GM12878 (cell line): ENCODE measurements around the gene AP1AR. TPM values are rescaled to one million over a fixed set of nuclear protein-coding genes. Genes with fewer than 3 reads are reported as not detected.
A peak's percentile ranks its signal among the peaks of the same experiment; 100 is the strongest.

Experiments used
- BRCA1 ChIP-seq: IDR thresholded peaks from 2 replicates; pipeline ENCODE4 v1.6.1; 2011; ENCODE audit warnings: low read depth, low read length, improper control_type of control experiment
- CBX5 ChIP-seq: sonication (generic); IDR thresholded peaks from 2 replicates; pipeline ENCODE4 v1.6.1; 2016; ENCODE audit warnings: low read depth, moderate library complexity, mild to moderate bottlenecking, inconsistent platforms
- CREB1 ChIP-seq: IDR thresholded peaks from 2 replicates; pipeline ENCODE4 v1.6.1; 2012; ENCODE audit warnings: low read depth, mild to moderate bottlenecking, inconsistent platforms
- E4F1 ChIP-seq: fragments of 450-650 bp; IDR thresholded peaks from 2 replicates; pipeline ENCODE4 v1.6.1; 2018; ENCODE audit warnings: borderline replicate concordance, mild to moderate bottlenecking; ENCODE audit not compliant: partially characterized antibody
- EP300 ChIP-seq, 2 experiments: fragments of 150-350 bp in 1 of 2; IDR thresholded peaks; 2 replicates each; pipeline ENCODE4 v1.6.1; 2011 to 2012; ENCODE audit warnings: low read depth in 2 of 2, low read length in 2 of 2, borderline replicate concordance in 1 of 2, improper control_type of control experiment in 1 of 2, inconsistent platforms in 1 of 2; ENCODE audit not compliant: control insufficient read depth in 1 of 2
- HSF1 ChIP-seq: fragments of 150-350 bp; IDR thresholded peaks from 2 replicates; pipeline ENCODE4 v1.6.1; 2014; ENCODE audit warnings: mild to moderate bottlenecking, low read depth, low read length
- IRF5 ChIP-seq: fragments of 450-650 bp; IDR thresholded peaks from 2 replicates; pipeline ENCODE4 v1.6.1; 2017; ENCODE audit warnings: borderline replicate concordance
- NFXL1 ChIP-seq: fragments of 450-650 bp; IDR thresholded peaks from 2 replicates; pipeline ENCODE4 v1.6.1; 2017; ENCODE audit warnings: antibody characterized with exemption, mild to moderate bottlenecking, borderline replicate concordance
- NR2C2 ChIP-seq: IDR thresholded peaks from 2 replicates; pipeline ENCODE4 v1.6.1; 2011; ENCODE audit warnings: borderline replicate concordance, low read depth; ENCODE audit not compliant: control insufficient read depth, insufficient read length
- NR2F1 ChIP-seq: fragments of 450-650 bp; conservative IDR thresholded peaks from 2 replicates; pipeline ENCODE4 v1.6.1; 2017; ENCODE audit warnings: mild to moderate bottlenecking
- RCOR1 ChIP-seq: conservative IDR thresholded peaks from 2 replicates; pipeline ENCODE4 v1.6.1; 2012; ENCODE audit warnings: low read depth, low read length, improper control_type of control experiment
- SPI1 ChIP-seq: IDR thresholded peaks from 2 replicates; pipeline ENCODE4 v1.6.1; 2011; ENCODE audit warnings: low read depth, mild to moderate bottlenecking, low read length, moderate library complexity, borderline replicate concordance; ENCODE audit not compliant: insufficient read depth
- WRNIP1 ChIP-seq: IDR thresholded peaks from 2 replicates; pipeline ENCODE4 v1.6.1; 2011; ENCODE audit warnings: low read depth, low read length, improper control_type of control experiment, borderline replicate concordance
- ZBED1 ChIP-seq: IDR thresholded peaks from 2 replicates; pipeline ENCODE4 v1.6.1; 2016; ENCODE audit warnings: borderline replicate concordance
- ZBTB11 ChIP-seq: fragments of 450-650 bp; formaldehyde crosslinking; IDR thresholded peaks from 2 replicates; pipeline ENCODE4 v1.5.0; 2022; ENCODE audit warnings: mild to moderate bottlenecking, missing genetic modification characterization
- ZNF217 ChIP-seq: fragments of 450-650 bp; IDR thresholded peaks from 2 replicates; pipeline ENCODE4 v1.6.1; 2017; ENCODE audit warnings: antibody characterized with exemption, mild to moderate bottlenecking
- polyA plus RNA-seq, 11 experiments: library from polyadenylated mRNA; depleted of rRNA in 4 of 11; unstranded in 6 of 11; stranded (reverse) in 5 of 11; fragments of >200 nt; fragmentation: Nextera tagmentation in 4 of 11; fragmentation: Illumina TruSeq in 1 of 11; extraction: Ambion mirVana in 4 of 11; extraction: Trizol in 1 of 11; gene quantifications; 1 replicate in 1 of 11; 2 replicates in 10 of 11; pipeline versions ENCODE4 v1.2.1 to v1.2.3, GENCODE V29; 2011 to 2016; ENCODE audit warnings: inconsistent platforms in 2 of 11, missing spikeins in 2 of 11, low read depth in 1 of 11
- total RNA-seq, 4 experiments: library from RNA; depleted of rRNA in 3 of 4; stranded (reverse); fragments of >200 nt in 3 of 4; fragmentation: Illumina TruSeq in 1 of 4; extraction: Trizol in 1 of 4; gene quantifications; 2 replicates each; pipeline versions ENCODE4 v1.2.1 to v1.2.3, GENCODE V29; 2013 to 2021

The AP1AR gene
- total and polyA plus RNA-seq, 10 of the 15 experiments (the other 5 are each of a cell fraction or from before 2014, with no cell fraction given): 5.6 to 29.1 (median 16.3) TPM

GRCh38 chr4:112230879-112231778, 458 bp upstream of the AP1AR start (continued):
- TF ChIP-seq NR2F1 (no peak), CBX5 (no peak), ZNF217 (no peak), EP300 (IDR thresholded peaks at IDR 0.05; ENCODE audit: borderline replicate concordance in 1 of 2, control insufficient read depth in 1 of 2, low read depth in 2 of 2, low read length in 2 of 2) (no peak; a peak in 2 of 4 replicates), E4F1 (peak; percentile 36), CREB1 (peak; percentile 92), NFXL1 (no peak), SPI1 (peak; percentile 14; the same call in 1 of the 2 replicates), HSF1 (no peak), IRF5 (no peak), WRNIP1 (no peak), NR2C2 (no peak), ZBTB11 (CRISPR knock-in tag) (no peak), RCOR1 (0 out of 2 replicates have a peak, but pooled peaks have one; percentile 89), ZBED1 (no peak), BRCA1 (no peak)
